ENCODE results near the gene SLCO4A1. TPM values are rescaled to one million over a fixed set of nuclear protein-coding genes. Genes with fewer than 3 reads are reported as not detected.
A peak's percentile ranks its signal among the peaks of the same experiment; 100 is the strongest.

SLCO4A1 gene
- total RNA-seq, 4 donors from 2014 or later, result 24.3 to 73.7 (median 40.5) TPM

GRCh38 chr20:62640870-62641269 lies 1.4 kb upstream of the SLCO4A1 start:
- TF ChIP-seq EP300 (IDR thresholded peaks at IDR 0.05) (no peak), POLR2A (IDR thresholded peaks at IDR 0.05) (no peak), CTCF (IDR thresholded peaks at IDR 0.05) (no peak)
- H3K27me3 ChIP-seq, result peaks cover 0 to 79% of the 10 kb centered on the region in 2 donors
- H3K9me3 ChIP-seq, result no peaks in the 10 kb centered on the region
- H3K27ac ChIP-seq, result no peak overlapping the region
- no peak overlapping the region for H3K4me3 ChIP-seq
- WGBS, 2 donors, result 83 to 85% methylated on average over 8 to 9 of the region's 9 CpGs
- H3K4me1 ChIP-seq, result peaks cover 0 to 43% (median 26%) of the 10 kb centered on the region in 4 donors
- H3K36me3 ChIP-seq, result no peaks in the 10 kb centered on the region
- DNase-seq (ENCODE audit: low spot score in 2 of 2), result no peak

GRCh38 chr20:62641321-62642050 lies 817 bp upstream of the SLCO4A1 start:
- DNase-seq (ENCODE audit: low spot score in 2 of 2), result no peak
- Histone ChIP-seq H3K27ac (peak overlapping the region; percentile 30 to 96 (median 46)), H3K4me3 (peak overlapping the region; percentile 31 to 61 (median 46)), H3K9me3 (no peaks in the 10 kb centered on the region), H3K27me3 (peaks cover 0 to 73% of the 10 kb centered on the region in 2 donors), H3K4me1 (peaks cover 0 to 50% (median 27%) of the 10 kb centered on the region in 4 donors), H3K36me3 (no peaks in the 10 kb centered on the region)
- no peak for TF ChIP-seq EP300 (IDR thresholded peaks at IDR 0.05)
- no peak for TF ChIP-seq CTCF (IDR thresholded peaks at IDR 0.05)
- 46 to 51% methylated on average over 22 to 24 of the region's 32 CpGs for WGBS, 2 donors

- no peak for DNase-seq (ENCODE audit: low spot score in 2 of 2)
- H3K27me3 ChIP-seq, result peaks cover 0 to 62% of the 10 kb centered on the region in 2 donors
Observed at GRCh38 chr20:62642666-62643520, 590 bp downstream of the SLCO4A1 start.

GRCh38 chr20:62643521-62644043 lies 1.3 kb downstream of the SLCO4A1 start:
- Histone ChIP-seq H3K4me1 (peaks cover 0 to 67% (median 46%) of the 10 kb centered on the region in 4 donors), H3K36me3 (no peaks in the 10 kb centered on the region), H3K4me3 (peak overlapping the region; percentile 31 to 61 (median 44)), H3K9me3 (no peaks in the 10 kb centered on the region), H3K27me3 (peaks cover 0 to 55% of the 10 kb centered on the region in 2 donors), H3K27ac (peak overlapping the region in 2 of 4 donors; percentile 57 to 96)
- no peak for DNase-seq (ENCODE audit: low spot score in 2 of 2)
- TF ChIP-seq POLR2A (IDR thresholded peaks at IDR 0.05), result no peak
- TF ChIP-seq CTCF (IDR thresholded peaks at IDR 0.05), result no peak
- no peak for TF ChIP-seq EP300 (IDR thresholded peaks at IDR 0.05)
- WGBS, 2 donors, result 36 to 38% methylated on average over 12 to 14 of the region's 14 CpGs

More at GRCh38 chr20:62642666-62643520, 590 bp downstream of the SLCO4A1 start:
- Histone ChIP-seq H3K9me3 (no peaks in the 10 kb centered on the region), H3K4me1 (peaks cover 0 to 60% (median 39%) of the 10 kb centered on the region in 4 donors), H3K27ac (peak overlapping the region in 2 of 4 donors; percentile 57 to 96), H3K4me3 (peak overlapping the region; percentile 31 to 61 (median 44)), H3K36me3 (no peaks in the 10 kb centered on the region)
- TF ChIP-seq EP300 (IDR thresholded peaks at IDR 0.05) (no peak), POLR2A (IDR thresholded peaks at IDR 0.05) (no peak), CTCF (IDR thresholded peaks at IDR 0.05) (no peak)
- WGBS, 2 donors, result 1% methylated on average over 26 to 35 of the region's 84 CpGs
